NOMO-1 treated with DMSO at 0.1 percent for 48 hours (cell line): ENCODE results near the gene LGALS7B.
"Not testable (repeated sequence)": the region's sequence is repeated elsewhere in the genome, so short reads cannot be mapped to it uniquely, and the experiment has no call there.

ENCODE experiments used
- DNase-seq: peaks from one replicate; lab custom pipeline; 2025; ENCODE audit not compliant: unreplicated experiment; lab: John Stamatoyannopoulos, UW

The LGALS7B gene

DNA sequence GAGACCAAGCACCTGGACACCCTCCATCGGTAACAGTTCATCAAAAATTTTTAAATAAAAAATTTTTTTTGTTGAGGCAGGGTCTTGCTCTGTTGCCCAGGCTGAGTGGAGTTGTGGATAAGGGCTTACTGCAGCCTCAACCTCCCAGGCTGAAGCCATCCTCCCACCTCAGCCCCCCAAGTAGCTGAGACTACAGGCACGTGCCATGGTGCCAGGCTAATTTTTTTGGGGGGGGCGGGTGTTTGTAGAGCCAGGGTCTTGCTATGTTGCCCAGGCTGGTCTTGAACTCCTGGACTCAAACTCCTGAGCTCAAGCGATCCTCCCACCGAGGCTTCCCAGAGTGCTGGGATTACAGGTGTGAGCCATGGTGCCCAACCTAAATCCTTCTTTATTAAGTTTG lies 4.7 kb downstream of the LGALS7B start:
- no peak for DNase-seq

DNA sequence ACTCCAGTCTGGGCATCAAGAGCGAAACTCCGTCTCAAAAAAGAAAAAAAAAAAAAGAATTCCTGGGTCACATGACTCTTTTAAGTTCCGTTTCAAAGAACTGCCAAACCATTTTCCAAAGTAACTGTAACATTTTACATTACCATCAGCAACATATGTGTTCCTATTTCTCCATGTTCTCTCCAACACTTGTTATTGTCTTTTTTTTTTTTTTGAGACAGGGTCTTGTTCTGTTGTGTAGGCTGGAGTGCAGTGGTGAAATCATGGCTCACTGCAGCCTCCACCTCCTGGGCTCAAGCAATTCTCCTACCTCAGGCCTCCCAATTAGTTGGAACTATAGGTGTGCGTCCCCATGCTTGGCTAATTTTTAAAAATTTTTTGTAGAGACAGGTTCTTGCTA lies 6.5 kb downstream of the LGALS7B start:
- no peak for DNase-seq

DNA sequence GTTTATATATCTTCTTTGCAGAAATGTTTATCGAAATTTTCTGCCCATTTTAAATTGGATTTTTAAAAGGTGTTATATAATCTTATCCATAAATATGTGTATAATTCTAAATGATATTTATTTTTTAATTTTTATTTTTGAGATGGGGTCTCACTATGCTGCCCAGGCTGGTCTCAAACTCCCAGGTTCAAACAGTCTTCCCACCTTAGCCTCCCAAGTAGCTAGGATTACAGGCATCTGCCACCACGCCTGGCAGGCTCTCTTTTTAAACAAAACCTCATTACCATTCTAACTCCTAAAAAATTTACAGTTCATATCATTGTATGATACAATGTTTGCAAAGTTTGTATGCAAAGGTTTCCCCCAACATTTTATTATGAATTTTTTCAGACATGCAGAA lies 7.2 kb downstream of the LGALS7B start:
- DNase-seq: no peak

DNA sequence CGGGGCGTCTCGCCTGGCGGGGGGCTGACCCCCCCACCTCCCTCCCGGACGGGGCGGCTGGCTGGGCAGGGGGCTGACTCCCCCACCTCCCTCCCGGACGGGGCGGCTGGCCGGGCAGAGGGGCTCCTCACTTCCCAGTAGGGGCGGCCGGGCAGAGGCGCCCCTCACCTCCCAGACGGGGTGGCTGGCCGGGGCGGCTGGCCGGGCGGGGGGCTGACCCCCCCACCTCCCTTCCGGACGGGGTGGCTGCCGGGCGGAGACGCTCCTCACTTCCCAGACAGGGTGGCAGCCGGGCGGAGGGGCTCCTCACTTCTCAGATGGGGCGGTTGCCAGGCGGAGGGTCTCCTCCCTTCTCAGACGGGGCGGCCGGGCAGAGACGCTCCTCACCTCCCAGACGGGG lies 8.8 kb downstream of the LGALS7B start:
- DNase-seq: not testable (repeated sequence)

DNA sequence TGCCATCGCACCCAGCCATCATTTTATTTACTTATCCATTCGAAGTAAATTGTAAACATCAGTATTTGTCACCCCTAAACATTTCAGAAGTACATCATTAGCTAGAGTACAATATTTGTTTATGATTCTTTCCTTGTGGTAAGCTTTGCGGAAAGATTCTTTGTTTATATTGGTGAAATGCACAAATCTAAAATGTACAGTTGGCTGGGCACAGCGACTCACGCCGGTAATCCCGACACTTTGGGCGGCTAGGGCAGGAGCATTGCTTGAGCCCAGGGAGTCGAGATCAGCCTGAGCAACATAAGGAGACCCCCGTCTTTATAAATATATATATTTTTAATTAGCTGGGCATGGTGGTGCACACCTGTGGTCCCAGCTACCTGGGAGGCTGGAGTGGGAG lies 10.1 kb downstream of the LGALS7B start:
- no peak for DNase-seq

DNA sequence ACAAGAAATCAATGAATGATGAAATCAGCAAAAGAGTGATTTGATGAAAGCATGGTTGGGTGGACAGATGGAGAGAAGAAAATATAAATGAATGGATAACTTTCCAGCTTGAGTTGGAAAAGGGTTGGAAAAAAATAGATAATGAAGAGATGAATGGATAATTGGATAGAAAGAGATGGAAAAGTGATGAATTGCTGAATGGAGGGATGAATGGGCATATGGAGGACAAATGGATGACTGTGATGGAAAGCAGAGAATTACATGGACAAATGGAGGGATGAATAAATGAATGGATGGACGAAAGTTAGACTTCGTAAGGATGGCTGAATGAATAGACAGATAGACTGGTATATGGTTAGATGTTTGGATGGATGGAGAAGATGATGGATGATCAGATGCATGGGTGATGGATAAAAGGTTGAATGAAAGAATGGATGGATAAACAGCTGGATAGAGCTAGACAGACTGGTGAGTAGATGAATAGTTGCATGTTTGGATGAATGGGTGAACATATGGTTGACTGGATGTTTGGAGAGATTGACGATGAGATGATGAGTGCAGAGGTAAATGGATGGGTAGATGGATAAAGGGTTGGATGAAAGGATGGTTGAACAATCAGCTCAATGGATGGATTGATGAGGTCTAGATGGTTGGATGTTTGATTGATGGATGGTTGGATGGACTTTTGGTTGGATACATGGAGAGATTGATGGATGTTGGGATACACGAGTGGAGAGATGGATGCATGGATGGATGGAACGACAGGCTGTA lies 11.8 kb downstream of the LGALS7B start:
- no peak for DNase-seq

DNA sequence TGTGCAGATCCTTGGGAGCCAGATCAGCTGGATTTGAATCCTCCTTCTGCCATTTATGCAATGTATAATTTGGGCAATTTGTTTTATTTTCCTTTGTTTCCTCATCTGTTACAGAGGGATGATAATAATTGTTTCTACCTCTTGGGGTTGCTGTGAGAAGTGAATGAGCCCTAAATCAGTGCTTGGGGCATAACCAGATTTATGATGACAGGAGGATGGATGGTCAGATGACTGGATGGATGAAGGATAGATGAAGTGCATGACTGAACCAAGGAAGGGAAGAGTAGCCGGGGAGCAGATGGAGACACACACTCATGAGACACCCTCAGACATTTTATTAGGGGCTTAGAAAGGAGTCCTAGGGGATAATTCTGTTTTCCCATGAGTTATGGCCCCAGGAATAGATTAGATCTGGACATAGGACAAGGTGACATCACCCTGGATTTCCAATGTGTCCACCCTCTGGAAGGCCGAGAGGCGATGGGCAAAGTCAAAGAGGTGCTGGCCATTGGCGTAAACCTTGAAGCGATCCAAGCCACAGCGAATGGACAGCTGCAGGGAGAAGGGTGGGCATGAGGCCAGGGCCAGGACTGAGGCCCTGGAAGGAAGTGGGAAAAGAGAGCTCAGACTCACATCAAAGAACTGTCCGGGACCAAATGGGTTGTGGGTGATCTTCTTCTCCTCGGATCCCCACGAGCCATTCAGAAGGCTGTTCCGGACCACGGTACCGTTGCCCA lies 12.5 kb downstream of the LGALS7B start:
- no peak for DNase-seq

DNA sequence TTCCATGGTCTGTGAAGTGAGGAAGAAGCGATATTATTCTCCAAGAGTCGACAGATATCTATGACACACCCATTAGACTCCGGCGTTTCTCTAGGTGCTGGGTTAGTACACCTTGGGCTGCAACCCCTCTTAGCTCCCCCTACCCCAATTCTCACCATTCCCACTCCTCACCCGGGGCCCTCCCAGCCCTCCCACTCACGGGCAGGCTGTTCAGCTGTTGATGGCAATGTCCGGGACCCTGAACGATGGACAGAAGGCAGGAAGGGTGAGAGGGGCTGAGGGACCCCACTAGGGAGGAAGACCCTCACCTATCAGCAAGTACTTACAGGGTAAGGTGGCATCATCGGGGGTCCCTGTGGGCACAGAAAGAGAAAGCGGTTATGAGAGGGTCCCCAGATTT lies 14.5 kb downstream of the LGALS7B start:
- no peak for DNase-seq

DNA sequence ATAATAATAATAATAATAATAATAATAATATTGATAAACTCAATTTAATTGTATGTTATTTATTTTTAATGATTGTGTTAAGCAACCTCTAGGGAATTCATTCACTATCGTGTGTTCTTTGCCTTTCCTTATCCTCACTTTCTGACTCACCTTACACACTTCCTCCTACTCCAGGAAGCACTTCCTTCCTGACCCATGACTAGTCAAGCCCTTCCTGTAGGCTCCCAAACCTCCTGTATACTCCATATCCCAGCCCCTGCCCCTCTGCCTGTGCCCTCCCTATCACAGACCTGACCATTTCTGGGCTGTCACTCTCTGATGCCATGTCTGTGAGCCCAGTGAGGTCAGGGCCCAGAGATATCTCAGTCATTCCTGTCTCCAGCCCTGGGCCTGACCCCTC lies 16.2 kb downstream of the LGALS7B start:
- no peak for DNase-seq

DNA sequence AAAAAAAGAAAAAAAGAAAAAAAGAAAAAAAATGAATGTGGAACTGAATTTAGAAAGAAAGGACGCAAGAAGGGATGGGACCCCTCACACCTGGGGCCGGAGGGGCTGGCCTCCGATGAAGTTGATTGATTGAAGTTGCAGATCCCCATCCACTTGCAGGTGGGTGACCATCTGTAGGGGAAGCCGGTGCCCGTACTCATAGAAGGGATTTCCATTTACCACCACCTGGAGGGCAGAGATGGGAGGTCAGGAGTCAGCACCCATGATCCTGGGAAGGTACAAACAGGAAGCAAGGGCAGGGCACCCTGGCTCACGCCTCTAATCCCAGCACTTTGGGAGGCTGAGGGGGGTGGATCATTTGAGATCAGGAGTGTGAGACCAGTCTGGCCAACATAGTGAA lies 17.4 kb downstream of the LGALS7B start:
- DNase-seq: no peak

DNA sequence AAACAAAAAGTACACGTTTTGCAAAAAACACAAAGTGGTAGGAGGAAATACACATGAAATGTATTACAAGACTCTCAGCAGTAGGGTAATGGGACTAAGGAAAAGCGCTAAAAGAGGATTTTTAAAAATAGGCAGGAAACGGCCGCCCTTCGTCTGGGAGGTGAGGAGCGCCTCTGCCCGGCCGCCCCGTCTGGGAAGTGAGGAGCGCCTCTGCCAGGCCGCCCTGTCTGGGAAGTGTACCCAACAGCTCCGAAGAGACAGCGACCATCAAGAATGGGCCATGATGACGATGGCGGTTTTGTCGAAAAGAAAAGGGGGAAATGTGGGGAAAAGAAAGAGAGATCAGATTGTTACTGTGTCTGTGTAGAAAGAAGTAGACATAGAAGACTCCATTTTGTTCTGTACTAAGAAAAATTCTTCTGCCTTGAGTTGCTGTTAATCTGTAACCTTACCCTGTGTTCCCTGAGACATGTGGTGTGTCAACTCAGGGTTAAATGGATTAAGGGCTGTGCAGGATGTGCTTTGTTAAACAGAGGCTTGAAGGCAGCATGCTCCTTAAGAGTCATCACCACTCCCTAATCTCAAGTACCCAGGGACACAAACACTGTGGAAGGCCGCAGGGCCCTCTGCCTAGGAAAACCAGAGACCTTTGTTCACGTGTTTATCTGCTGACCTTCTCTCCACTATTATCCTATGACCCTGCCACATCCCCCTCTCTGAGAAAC lies 18.5 kb downstream of the LGALS7B start:
- DNase-seq: not testable (repeated sequence)

DNA sequence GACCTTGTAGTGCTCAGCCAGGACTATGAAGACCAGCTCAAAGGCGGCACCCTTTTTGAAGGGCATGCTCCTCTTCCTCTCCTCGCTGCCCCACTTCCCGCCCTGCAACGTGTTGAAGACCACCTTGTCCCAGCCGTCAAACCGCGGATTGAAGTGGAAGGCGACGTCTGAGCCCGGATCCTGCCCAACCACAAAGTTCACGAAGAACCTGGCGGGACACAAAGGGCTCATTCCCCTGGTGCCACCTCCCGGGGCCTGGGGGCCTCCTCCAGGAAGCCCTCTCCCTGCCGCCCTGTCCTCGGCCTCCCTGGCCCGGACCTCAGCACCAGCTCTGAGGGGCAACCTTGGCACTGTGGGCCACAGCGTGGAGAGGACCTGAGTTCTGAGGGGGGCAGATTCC lies 19.7 kb downstream of the LGALS7B start:
- no peak for DNase-seq

DNA sequence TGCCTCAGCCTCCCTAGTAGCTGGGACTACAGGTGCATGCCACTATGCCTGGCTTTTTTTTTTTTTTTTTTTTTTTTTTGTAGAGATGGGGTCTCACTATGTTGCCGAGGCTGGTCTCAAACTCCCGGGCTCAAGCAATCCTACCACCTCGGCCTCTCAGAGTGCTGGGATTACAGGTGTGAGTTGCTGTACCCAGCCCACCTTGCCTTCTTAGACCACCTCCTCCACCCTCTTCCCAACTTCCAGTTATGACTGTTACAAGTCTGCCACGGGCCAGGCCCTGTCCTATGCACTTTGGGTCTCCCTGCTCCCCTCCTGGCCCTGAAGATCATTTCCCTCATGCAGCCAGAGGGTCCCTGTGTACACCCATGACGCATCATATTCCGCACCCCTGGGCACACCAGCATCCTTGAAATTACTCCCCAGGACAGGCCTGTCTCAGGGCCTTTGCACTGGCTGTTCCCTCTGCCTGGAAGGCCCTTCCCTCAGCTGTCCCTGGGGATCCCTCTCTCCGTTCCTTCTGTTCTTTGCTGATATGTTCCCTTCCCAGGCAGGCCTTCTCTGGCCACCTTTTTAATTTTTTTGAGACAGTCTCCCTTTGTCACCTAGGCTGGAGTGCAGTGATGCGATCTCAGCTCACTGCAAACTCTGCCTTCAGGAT lies 20.7 kb downstream of the LGALS7B start:
- DNase-seq: no peak

DNA sequence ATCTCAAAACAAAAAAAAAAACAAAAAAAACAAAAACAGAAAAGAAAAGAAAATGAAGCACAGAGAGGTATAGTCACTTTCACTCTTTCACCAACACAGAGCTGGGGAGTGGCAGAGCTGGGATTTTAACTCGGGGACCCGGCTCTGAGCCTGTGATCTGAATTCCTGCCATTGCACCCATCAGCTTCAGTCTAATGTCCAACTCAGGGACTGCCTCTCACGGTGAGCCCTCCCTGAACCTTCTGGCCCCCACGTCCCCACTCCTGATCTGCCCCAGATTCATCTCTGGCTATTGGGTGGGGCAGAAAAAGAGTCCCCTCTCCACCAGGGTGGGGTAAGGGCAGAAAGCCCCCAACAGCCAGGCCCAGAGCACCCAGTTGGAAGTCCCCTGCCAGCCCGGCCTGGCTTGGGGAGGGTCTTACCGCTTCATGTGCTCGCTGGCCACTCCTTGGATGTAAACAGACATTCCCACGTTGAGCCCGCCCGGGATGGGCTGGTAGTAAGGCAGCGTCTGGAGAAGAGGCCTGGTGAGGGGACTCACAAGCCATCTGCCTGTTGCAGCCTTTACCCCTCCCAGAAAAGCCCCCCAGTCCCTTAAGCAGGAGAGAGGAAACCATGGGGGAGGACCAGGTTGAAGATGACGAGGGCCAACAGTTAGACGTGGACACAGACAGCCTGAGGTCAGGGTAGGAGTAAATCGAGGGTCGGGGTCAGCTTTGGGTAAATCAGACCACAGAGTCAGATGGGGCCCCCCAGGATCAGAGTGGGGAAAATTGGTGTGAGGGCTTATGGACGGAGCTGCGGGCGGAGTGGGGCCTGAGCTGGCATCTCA lies 23.2 kb downstream of the LGALS7B start:
- no peak for DNase-seq

DNA sequence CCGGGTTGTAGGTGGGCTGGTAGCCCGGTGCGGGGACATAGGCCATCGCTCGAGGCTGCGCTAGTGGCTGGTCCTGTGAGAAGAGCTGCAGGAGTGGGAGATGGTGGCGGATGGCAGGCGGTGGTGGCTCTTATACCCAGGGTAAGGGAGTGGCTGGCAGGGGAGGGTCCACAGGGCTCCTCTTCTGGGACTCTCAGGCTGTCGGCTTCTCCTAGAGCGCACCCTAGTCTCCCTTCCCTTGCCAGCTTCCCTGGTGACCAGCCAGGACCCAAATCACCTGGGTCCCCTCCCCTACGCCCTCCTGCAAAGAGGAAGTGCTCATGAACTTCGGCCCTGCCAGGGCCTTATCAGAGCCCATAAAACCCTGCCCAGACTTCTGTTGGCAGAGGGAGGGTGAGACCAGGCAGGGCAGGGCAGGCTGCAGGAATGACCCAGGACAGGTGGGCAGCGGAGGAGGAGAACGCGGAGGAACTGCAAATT lies 23.9 kb downstream of the LGALS7B start, which contains the start of gene LGALS4:
Gene LGALS4, minus strand, starts transcription at position 105 of the 480 bp plus-strand sequence. Its CDS starts 59 bp downstream, at position 46.
- DNase-seq: no peak

DNA sequence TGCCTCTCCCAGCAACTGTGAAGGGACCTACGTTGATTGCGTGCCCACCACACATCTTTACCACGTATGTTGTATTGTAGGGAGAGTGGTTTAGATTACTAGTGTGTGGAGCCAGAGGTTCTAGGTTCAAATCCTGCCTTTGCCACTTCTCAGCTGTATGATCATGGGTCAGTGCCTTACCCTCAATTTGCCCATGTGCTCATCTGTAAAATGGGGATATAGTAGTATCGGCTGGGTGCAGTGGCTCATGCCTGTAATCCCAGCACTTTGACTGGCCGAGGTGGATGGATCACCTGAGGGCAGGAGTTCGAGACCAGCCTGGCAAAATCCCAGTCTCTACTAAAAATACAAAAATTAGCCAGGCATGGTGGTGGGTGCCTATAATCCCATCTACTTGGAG lies 24.3 kb downstream of the LGALS7B start:
- DNase-seq: no peak

DNA sequence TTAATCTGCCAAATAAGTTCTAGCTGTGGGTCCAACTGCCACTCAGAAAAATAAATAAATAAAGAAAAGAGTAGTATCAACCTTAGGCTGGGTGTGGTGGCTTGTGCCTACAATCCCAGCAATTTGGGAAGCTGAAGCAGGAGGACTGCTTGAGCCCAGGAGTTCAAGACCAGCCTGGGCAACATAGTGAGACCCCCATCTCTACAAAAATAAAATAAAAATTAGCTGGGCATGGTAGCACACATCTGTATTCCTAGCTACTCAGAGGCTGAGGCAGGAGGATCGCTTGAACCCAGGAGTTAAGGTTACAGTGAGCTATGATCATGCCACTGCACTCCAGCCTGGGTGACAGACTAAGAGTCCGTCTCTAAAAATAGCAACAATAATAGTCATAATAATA lies 24.9 kb downstream of the LGALS7B start:
- DNase-seq: not testable (repeated sequence)

DNA sequence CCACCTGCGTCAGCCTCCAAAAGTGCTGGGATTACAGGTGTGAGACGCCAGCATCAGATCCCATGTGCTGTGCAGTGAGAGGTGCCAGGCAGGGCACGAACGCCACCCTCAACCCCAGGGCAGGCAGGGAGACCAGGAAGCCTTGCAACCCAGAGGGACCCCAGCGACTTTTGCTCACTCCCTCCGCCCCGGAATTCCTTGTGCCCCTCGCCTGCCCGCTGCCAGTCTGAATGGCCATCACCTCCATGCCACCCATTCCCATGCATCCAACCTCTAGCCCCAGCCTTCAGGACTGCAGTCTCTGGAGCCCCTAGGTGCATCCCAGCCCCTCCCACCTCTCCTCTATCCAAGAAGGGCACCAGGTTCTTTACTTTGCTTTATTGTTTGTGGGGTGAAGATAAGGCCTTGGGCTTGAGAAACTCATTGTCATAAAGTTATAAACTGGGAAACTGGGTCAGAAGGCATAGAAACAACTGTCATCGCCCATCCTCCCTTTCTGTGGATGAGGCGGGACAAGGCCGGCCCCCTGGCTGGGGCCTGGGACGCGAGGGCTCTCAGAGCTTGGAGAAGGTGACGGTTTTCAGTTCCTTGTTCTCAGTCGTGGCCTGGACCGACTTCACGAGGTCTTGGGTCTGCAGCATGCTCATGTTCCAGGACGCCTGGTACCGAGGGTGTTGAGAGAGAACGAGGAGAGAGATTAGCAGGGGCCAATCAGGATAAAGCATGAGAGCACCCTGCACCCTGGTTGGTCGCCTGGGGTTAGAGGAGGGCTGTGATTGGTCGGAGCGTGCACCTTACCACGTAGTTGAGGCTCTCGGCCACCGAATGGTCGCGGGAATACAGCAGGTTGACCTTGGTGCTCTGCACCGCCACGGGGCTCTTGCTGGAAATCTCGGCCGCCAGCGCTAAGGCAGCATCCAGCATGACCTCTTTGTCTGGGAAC lies 26.3 kb downstream of the LGALS7B start:
- DNase-seq: no peak

DNA sequence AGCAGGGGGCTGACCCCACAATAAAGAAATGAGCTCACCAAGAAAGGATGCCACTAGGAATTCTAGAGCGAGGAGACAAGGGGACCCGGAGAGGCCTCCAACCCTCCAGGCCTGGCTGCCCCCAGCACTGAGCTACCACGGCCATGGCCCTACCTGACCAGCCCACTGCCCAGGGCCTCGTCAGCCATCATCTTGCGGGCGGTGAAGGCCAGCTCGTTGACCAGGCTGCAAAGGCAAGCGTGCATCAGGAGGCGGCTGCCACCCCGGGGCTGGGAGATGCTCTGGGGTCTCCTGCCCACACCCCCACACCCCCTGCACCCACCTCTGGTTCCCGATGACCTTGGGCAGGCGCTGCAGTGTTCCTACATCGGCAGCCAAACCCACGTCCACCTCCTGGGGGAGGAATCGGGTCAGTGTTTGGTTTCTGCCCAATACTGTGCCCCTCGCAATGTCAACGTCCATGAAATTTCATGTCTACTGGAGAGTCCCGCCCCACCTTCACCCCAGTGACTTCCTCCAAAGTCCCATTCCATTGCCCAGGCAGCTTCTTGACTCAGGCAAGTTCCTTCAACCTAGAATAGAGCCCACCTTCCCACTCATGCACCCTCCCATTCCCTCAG lies 27.2 kb downstream of the LGALS7B start:
- no peak for DNase-seq
